GM18498 (cell line): ENCODE results near the gene FBXL16.
"Not testable (repeated sequence)": the region's sequence is repeated elsewhere in the genome, so short reads cannot be mapped to it uniquely, and the experiment has no call there.

ENCODE experiments used
- ATAC-seq: cut with Tn5 transposase; IDR thresholded peaks from one replicate; pipeline ENCODE4 v1.9.1; 2021; ENCODE audit warnings: mild to moderate bottlenecking, moderate library complexity; ENCODE audit not compliant: unreplicated experiment

The FBXL16 gene

GRCh38 chr16:705431-706188 lies at the start of gene FBXL16:
Gene FBXL16, minus strand, starts transcription at chr16:705801. Its CDS starts 8,396 bp downstream, at chr16:697405.
- ATAC-seq: no peak

GRCh38 chr16:754656-755055 lies 49.1 kb upstream of the FBXL16 start:
- ATAC-seq: no peak

- ATAC-seq: not testable (repeated sequence)
Measured at GRCh38 chr16:754121-754607, 48.6 kb upstream of the FBXL16 start.

- ATAC-seq: no peak
Measured at GRCh38 chr16:752007-752312, 46.4 kb upstream of the FBXL16 start.

- no peak for ATAC-seq
Measured at GRCh38 chr16:751152-752006, 45.8 kb upstream of the FBXL16 start.

GRCh38 chr16:750485-750884 lies 44.9 kb upstream of the FBXL16 start:
- ATAC-seq: no peak

- no peak for ATAC-seq
Measured at GRCh38 chr16:749010-749409, 43.4 kb upstream of the FBXL16 start.

GRCh38 chr16:747978-748746 lies 42.6 kb upstream of the FBXL16 start:
- no peak for ATAC-seq

GRCh38 chr16:746637-747036 lies 41.0 kb upstream of the FBXL16 start:
- no peak for ATAC-seq

GRCh38 chr16:745739-746138 lies 40.1 kb upstream of the FBXL16 start:
- no peak for ATAC-seq

GRCh38 chr16:743794-744500 lies 38.3 kb upstream of the FBXL16 start:
- no peak for ATAC-seq

- not testable (repeated sequence) for ATAC-seq
Measured at GRCh38 chr16:742894-743293, 37.3 kb upstream of the FBXL16 start.

GRCh38 chr16:741986-742629 lies 36.5 kb upstream of the FBXL16 start:
- no peak for ATAC-seq

- peak; percentile 85 for ATAC-seq
Measured at GRCh38 chr16:740764-741505, 35.3 kb upstream of the FBXL16 start, which contains the start of gene CIAO3. Gene CIAO3, minus strand, starts transcription at chr16:740997. Its CDS starts 12 bp downstream, at chr16:740985.

GRCh38 chr16:740459-740763 lies 34.8 kb upstream of the FBXL16 start:
- peak; percentile 16 for ATAC-seq

GRCh38 chr16:739560-740458 lies 34.2 kb upstream of the FBXL16 start:
- ATAC-seq: no peak

GRCh38 chr16:736936-737481 lies 31.4 kb upstream of the FBXL16 start:
- no peak for ATAC-seq

GRCh38 chr16:735982-736453 lies 30.4 kb upstream of the FBXL16 start:
- no peak for ATAC-seq
